Activated T-helper 17 cell treated with anti-CD3 and anti-CD28 coated beads, Interleukin-2, amount 50 U/mL, for 72 hours (primary cell): ENCODE results near the gene ADARB2. TPM values are rescaled to one million over a fixed set of nuclear protein-coding genes. Genes with fewer than 3 reads are reported as not detected.

Experiments used
- ATAC-seq: fragments of 150-1000 bp; cut with Tn5 transposase; replicated peaks from 2 replicates; pipeline ENCODE4 v1.10.0; 2021; ENCODE audit warnings: mild to moderate bottlenecking, moderate library complexity
- H3K27ac Mint-ChIP-seq: one replicate; pipeline ENCODE4 v1.8.0; 2022; ENCODE audit warnings: mixed read lengths
- H3K27me3 Mint-ChIP-seq: one replicate; pipeline ENCODE4 v1.8.0; 2022; ENCODE audit warnings: mixed read lengths
- H3K36me3 Mint-ChIP-seq: one replicate; pipeline ENCODE4 v1.8.0; 2022; ENCODE audit warnings: low read depth, mild to moderate bottlenecking, mixed read lengths
- H3K4me1 Mint-ChIP-seq: one replicate; pipeline ENCODE4 v1.8.0; 2022; ENCODE audit warnings: mixed read lengths
- H3K4me3 Mint-ChIP-seq: one replicate; pipeline ENCODE4 v1.8.0; 2022; ENCODE audit warnings: mild to moderate bottlenecking, mixed read lengths
- H3K9me3 Mint-ChIP-seq: one replicate; pipeline ENCODE4 v1.8.0; 2022; ENCODE audit warnings: mixed read lengths
- total RNA-seq, 2 donors: library from RNA; stranded (reverse); gene quantifications; one replicate each; pipeline ENCODE4 v1.2.3, GENCODE V29; 2022

Gene ADARB2
- total RNA-seq, 2 donors from 2014 or later = not detected

DNA sequence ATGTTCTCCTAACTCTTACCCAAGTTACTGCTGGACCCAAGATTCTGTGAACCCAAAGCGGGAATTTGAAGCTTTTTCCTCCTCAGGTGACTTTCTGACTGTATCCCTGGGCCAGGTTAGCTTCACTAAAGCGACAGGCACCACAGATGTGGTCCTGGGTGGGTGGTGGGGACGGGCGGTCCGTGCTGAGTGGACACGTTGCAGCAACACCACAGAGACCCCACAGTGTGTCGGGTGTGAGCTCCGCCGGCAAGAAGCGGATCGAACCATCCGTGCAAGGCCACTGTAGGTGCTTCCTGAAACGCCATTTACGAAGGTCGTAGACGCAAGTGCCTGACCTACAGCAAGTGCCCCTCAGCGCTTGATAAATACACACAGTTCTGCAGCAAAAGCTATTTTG, 325.9 kb downstream of the ADARB2 start:
- Mint-ChIP-seq H3K27ac (no peak overlapping the region), H3K9me3 (peaks cover 5% of the 10 kb centered on the region), H3K27me3 (peaks cover 23% of the 10 kb centered on the region), H3K4me1 (no peaks in the 10 kb centered on the region), H3K4me3 (no peak overlapping the region), H3K36me3 (no peaks in the 10 kb centered on the region)
- ATAC-seq = no peak

DNA sequence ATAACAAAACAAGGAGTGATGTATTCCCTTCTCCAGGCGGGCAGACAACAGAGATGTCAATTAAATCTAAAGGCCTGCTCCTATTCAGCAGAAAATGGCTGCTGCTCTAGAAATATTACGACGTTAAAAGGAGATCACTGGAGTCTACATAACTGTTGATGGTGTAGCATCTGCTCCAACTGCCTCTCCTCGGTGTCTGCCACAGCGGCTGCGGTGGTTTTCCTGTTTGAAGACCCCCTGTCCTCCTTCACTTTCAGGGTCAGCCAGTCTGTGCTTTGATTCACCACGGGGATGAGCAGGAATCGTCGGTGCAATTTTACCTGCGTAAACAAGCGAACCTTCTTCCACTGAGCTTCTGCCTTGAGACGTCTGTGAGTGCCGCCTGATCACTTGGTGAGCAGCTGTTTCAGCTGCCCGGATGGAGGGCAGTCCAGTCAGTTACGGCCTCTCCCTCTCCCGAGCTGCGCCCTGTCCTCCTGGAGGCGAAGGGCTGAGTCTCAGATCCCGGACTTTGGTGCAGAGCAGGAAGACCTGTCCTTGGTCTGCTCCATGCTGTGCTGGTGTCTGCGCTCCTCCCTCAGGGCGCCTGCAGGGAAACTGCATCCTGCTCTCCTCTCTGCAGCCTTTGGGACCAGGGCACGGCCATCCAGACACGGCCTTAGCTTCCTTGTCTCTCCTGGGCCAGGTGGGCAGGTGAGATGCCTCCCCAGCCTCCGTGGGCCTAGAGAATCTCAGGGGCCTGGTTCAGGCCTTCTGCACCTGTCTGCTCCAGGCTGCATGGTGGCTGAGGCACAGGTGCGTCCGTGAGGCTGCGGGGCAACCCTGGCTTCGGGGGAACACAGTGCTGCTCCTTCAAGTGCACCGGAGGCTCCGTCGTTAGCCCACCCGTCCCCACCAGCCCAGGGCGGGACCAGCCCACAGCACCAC, 326.6 kb downstream of the ADARB2 start:
- no peak for ATAC-seq
- no peak overlapping the region for H3K4me3 Mint-ChIP-seq
- peaks cover 5% of the 10 kb centered on the region for H3K9me3 Mint-ChIP-seq
- no peak overlapping the region for H3K27ac Mint-ChIP-seq
- no peaks in the 10 kb centered on the region for H3K36me3 Mint-ChIP-seq
- H3K4me1 Mint-ChIP-seq = no peaks in the 10 kb centered on the region
- H3K27me3 Mint-ChIP-seq = peaks cover 25% of the 10 kb centered on the region

DNA sequence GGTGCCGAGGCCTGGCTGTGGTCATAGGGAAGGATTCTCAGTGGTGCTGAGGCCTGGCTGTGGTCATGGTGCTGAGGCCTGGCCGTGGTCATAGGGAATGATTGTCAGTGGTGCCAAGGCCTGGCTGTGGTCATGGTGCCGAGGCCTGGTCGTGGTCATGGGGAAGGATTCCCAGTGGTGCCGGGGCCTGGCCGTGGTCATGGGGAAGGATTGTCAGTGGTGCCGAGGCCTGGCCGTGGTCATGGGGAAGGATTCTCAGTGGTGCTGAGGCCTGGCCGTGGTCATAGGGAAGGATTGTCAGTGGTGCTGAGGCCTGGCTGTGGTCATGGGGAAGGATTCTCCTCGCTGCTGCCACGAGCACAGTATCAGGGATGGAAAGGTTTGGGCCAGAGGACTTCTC, 327.3 kb downstream of the ADARB2 start:
- Mint-ChIP-seq H3K27ac (no peak overlapping the region), H3K36me3 (no peaks in the 10 kb centered on the region), H3K4me1 (no peaks in the 10 kb centered on the region), H3K4me3 (no peak overlapping the region), H3K27me3 (peaks cover 23% of the 10 kb centered on the region), H3K9me3 (peaks cover 3% of the 10 kb centered on the region)
- no peak for ATAC-seq

DNA sequence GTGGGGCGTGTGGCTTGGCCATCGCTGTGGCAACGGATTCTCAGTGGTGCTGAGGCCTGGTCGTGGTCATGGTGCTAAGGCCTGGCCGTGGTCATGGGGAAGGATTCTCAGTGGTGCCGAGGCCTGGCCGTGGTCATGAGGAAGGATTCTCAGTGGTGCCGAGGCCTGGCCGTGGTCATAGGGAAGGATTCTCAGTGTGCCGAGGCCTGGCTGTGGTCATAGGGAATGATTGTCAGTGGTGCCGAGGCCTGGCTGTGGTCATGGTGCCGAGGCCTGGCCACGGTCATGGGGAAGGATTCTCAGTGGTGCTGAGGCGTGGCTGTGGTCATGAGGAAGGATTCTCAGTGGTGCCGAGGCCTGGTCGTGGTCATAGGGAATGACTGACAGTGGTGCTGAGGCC, 327.9 kb downstream of the ADARB2 start:
- H3K27ac Mint-ChIP-seq = no peak overlapping the region
- H3K36me3 Mint-ChIP-seq = no peaks in the 10 kb centered on the region
- no peaks in the 10 kb centered on the region for H3K9me3 Mint-ChIP-seq
- no peak for ATAC-seq
- H3K27me3 Mint-ChIP-seq = peaks cover 17% of the 10 kb centered on the region
- H3K4me3 Mint-ChIP-seq = no peak overlapping the region
- H3K4me1 Mint-ChIP-seq = no peaks in the 10 kb centered on the region

DNA sequence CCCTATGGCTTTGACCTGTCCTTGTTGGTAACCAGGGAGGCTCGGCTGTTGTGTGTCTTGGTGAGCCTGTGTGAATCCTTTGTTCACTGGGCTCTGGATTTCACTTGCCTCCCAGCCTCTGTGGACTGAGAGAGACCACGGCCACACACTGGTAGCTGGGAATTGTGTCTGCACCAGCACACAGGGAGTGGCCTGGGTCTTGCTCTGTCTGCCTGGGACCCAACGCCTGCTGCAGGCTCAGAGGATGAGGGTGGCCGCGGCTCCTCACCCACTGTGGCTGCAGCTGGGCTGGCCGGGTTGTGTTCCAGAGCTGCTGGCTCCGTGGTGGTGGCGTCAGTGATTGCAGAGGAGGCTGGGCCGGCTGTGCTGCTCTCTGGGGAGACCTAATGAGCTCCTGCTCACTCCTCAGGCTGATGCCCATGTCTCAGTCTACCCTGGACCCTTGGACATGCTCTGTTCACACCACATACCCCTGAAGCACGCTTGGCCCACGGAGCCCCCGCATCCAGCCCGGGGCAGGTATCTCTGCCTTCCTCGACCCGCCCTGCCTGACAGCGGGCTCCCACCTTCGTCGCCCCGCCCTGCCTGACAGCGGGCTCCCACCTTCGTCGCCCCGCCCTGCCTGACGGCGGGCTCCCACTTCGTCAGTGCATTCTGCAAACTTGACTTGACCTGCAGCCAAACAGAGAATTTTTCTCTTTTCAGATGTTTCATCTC, 328.5 kb downstream of the ADARB2 start:
- no peaks in the 10 kb centered on the region for H3K9me3 Mint-ChIP-seq
- no peaks in the 10 kb centered on the region for H3K4me1 Mint-ChIP-seq
- ATAC-seq = no peak
- H3K27ac Mint-ChIP-seq = no peak overlapping the region
- H3K4me3 Mint-ChIP-seq = no peak overlapping the region
- H3K36me3 Mint-ChIP-seq = no peaks in the 10 kb centered on the region
- peaks cover 15% of the 10 kb centered on the region for H3K27me3 Mint-ChIP-seq

DNA sequence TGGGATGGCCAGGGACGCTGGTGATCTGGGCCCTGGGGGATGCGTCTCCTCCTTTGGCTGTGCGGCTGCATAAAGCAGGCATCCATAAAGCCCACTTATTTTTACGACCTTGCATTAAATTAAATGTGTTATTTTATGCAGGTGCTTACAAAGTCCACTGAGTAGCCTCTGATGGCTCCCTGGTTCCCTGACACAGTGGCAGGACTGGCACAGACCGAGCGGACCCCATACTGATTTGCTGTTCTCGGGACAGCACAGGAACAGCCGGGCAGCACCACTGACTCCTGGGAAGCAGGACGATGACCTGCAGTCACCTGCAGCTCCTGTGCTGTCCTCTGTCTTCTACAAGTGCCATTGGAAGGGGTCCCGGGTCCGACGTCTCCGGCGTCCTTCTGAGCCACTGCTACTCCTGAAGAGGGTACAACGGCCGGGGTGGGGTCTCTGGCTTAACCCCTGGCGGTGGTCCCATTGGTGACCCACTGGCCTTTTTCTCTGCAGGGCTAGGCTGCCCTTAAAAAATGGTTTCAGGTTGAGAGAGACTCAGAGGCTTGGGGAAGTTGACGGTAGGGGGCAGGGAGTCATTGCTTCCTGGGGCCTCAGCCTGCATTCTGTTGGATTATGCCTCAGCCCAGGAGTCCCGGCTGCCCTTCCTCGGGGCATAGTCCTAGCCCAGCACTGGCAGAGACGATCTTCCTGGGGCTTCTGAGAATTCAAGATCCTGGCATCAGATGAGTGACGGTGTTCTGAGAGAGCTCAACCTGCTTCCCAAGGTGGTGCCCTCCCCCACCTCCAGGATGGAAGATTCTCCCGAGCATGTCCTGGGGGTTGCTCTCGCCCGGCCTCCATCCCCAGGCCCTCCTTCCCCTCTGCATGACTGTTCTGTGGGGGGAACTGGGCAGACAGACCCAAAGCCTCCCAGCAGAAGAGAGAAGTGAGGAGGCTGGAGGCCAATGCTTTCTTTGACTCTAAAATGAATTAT, 330.1 kb downstream of the ADARB2 start:
- Mint-ChIP-seq H3K9me3 (no peaks in the 10 kb centered on the region), H3K27ac (no peak overlapping the region), H3K4me1 (no peaks in the 10 kb centered on the region), H3K27me3 (peaks cover 9% of the 10 kb centered on the region), H3K4me3 (no peak overlapping the region), H3K36me3 (no peaks in the 10 kb centered on the region)
- no peak for ATAC-seq

DNA sequence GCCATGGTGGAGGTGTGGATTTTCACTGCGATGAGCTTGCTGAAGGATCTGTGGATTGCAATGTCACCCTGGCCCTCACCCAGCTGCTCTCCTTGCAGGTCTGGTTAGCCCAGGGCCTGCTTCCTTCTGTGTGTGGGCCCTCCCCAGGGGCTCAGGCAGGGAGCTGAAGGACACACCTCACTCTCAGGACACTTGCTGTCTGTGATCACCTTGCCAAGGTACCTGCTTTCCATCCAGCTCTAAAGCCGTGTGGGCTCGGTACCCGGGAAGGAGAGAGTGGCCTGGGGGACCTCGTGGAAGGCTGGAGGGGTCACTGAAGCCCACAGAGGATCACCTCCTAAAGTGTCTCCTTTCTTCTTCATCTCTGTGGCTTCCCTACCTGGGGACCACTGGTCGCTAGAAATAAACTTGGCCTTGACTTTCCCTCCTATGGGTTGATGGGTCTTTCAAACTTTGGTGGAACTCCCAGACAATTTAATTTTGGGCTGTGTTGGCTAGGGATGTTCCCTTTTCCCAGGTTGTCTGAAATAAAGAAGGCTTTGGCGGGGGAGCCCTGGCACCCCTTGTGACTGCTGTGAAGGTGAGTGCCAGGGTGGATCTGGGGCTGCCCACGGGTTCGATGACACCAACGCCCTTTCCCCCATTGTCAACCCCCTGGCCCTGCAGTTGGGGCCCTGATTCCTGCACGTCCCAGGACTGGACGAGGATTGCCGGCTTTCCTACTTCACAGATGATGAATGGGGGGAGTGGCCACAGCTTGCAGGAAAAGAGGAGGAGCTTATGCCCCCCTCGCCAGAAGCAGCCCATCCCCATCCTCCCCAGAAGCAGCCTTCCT, 331.0 kb downstream of the ADARB2 start:
- H3K9me3 Mint-ChIP-seq = no peaks in the 10 kb centered on the region
- no peak overlapping the region for H3K4me3 Mint-ChIP-seq
- no peak overlapping the region for H3K27ac Mint-ChIP-seq
- peaks cover 9% of the 10 kb centered on the region for H3K27me3 Mint-ChIP-seq
- no peaks in the 10 kb centered on the region for H3K36me3 Mint-ChIP-seq
- ATAC-seq = no peak
- H3K4me1 Mint-ChIP-seq = no peaks in the 10 kb centered on the region

DNA sequence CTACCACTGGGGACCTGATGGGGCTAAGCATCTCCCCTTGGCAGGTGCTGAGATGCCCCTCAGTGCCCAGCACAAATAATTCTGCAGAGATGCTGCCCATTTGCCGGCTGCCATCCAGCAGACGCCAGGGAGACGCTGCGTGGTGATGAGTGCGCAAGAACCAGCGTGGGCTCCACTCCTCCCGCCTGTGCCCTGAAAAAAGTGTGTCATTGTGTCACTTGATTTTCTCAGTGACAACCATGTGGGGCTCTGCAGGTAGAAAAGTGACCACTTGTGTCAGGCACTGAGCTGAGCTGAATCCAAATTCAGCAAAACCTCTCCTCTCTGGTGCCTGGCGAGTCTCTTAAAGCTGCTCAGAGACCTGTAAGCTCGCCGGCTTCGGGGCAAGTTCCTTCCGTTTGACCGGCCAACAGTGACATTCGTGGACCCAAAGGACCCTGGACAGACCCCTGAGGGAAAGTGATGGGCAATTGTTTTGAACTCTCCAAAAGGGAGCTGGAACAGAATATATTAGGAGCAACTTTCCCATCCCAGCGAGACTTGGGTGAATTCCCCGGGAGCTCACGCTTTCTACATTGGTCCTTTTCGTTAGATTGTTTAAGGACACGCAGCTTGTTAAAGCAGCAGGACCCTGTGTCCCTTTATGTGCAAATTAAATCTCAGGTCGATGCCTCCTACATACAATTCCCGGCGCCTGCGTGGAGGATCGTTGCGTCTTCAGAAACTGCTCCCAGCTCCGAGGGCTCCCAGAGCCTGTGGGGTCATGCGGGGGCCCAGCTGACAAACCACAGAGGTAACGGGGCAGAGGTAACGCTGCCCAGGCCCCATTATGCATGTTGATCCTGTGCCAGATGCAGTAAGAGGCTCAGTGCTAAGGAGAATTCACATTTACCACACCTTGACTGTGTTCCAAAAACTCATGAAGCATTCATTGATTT, 332.7 kb downstream of the ADARB2 start:
- Mint-ChIP-seq H3K4me3 (no peak overlapping the region), H3K27ac (no peak overlapping the region), H3K27me3 (peaks cover 11% of the 10 kb centered on the region), H3K9me3 (no peaks in the 10 kb centered on the region), H3K36me3 (no peaks in the 10 kb centered on the region), H3K4me1 (no peaks in the 10 kb centered on the region)
- ATAC-seq = no peak

DNA sequence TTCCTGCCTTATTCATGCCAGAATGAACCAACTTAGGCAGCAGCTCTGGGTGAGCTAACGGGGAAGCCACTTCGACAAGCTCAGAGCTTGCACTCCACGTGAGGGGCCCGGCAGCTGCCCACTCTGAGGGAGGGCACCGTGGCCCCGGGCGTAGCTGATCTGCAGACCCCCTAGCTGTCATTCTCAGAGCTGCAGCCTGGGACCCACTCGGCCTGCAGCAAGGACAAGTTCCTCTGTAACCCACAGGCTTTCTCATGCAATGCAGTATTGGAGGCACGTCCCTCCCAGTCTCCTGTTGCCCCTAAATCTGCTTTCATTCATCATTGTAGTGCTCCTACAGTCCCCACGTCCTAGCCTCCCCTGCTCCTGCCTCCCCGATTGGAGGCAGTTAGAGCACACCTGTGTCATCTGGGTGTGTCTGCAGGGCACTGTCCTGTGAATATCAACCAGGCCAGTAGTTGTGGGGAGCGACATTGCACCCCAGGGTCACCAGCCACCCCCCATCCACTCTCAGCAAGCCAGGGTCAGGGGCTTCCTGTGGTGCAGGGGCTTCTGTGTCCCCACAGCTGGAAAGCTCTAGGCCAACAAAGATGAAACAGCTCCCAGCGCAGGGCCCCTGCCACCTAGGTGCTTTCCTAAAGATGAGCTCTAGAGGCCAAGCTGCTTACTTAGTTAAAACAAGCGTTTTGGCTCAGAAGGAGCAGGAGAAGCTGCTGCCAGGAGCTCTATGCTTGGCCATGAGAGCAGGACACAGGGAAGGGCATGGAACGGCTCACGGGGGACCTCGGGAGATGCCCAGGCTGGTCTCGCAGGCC, 333.6 kb downstream of the ADARB2 start:
- no peaks in the 10 kb centered on the region for H3K36me3 Mint-ChIP-seq
- H3K27ac Mint-ChIP-seq = no peak overlapping the region
- no peak for ATAC-seq
- no peaks in the 10 kb centered on the region for H3K9me3 Mint-ChIP-seq
- H3K27me3 Mint-ChIP-seq = peaks cover 7% of the 10 kb centered on the region
- H3K4me3 Mint-ChIP-seq = no peak overlapping the region
- H3K4me1 Mint-ChIP-seq = no peaks in the 10 kb centered on the region

DNA sequence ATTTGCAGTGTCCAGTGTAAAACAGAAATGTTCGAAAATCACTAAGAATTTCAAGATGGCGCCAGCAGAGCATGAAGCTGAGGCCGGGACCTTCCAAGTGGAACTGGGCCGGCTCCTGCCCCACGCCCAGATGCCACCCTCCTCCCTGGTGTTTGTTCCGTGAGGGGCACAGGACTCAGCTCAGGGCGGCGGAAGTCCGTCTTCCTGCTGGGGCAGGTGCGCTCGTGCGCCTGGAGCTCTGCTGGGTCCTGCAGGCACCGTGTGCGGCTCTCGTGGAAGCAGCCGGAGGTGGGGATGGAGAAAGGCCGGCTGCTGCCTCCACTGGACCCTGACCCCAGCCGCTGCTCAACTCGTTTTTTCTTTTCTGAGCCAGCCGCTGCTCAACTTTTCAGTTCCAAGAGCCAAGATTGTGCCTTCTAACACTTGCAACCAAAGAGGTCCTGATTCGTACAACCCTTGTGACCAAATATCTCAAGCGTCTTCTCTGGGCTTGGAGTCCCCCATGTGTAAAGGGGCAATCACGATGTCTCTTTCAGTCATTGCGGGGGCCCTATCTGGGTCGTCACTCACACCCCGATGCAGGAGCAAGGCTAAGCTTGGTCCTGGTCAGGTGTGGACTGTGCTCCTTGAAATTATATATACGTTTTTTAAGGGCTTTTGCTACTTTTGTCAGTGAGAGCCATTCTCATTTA, 334.4 kb downstream of the ADARB2 start:
- Mint-ChIP-seq H3K27me3 (peaks cover 7% of the 10 kb centered on the region), H3K4me1 (no peaks in the 10 kb centered on the region), H3K27ac (no peak overlapping the region), H3K4me3 (no peak overlapping the region), H3K9me3 (no peaks in the 10 kb centered on the region), H3K36me3 (no peaks in the 10 kb centered on the region)
- no peak for ATAC-seq

DNA sequence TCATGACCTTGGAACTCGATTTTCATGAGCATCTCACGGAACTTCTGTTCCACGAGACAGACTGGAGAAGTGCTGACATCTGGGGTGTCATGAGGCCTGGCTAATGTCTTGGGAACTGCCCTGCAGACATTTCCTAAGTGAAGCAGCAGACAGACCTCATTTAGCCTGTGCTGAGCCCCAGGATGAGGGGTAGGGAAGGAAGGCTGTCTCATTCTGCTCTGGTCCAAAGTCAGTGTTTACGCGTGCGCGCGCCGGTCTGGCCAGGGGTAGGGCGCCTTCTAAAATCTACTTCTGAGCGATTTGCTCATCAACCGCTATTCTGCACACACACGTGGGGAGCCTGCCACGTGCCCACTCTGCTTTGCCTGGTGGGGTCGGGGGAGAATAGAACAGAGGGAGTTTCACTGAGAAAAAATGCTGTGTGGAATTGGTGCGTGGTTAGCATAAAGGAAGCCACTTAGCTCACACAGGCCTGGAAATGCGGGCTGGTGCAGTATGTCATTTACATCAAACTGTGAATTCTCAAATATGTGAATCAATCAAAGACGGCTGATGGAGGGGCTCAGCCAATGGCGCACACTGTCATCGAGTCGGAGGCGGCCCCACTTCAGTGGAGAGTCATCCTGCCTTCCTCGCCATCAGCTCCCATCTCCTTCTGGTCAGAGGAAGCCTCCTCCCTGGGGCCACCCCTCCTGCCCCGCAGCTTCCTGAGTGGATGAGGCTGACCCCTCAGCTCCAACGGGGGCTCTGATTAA, 335.1 kb downstream of the ADARB2 start:
- Mint-ChIP-seq H3K4me3 (no peak overlapping the region), H3K9me3 (no peaks in the 10 kb centered on the region)

More for the DNA sequence above, 335.1 kb downstream of the ADARB2 start:
- Mint-ChIP-seq H3K27me3 (peaks cover 7% of the 10 kb centered on the region), H3K36me3 (no peaks in the 10 kb centered on the region), H3K27ac (no peak overlapping the region), H3K4me1 (no peaks in the 10 kb centered on the region)
- ATAC-seq = no peak
